Activated naive CD4-positive, alpha-beta T cell treated with anti-CD3 and anti-CD28 coated beads for 36 hours (primary cell): ENCODE data around the gene PRTN3. TPM values are rescaled to one million over a fixed set of nuclear protein-coding genes. Genes with fewer than 3 reads are reported as not detected.

Experiments
- CTCF ChIA-PET: fragments of 350-600 bp; sonication (Branson Sonifier 250); formaldehyde crosslinking; loops from one replicate; lab custom pipeline; 2021; ENCODE audit warnings: antibody characterized with exemption; lab: Charles Lee
- DNase-seq: peaks from one replicate; pipeline ENCODE4 v3.0.0-alpha.2; 2020
- H3K27ac Mint-ChIP-seq: one replicate; pipeline ENCODE4 v1.8.0; 2021; ENCODE audit warnings: mild to moderate bottlenecking, mixed read lengths
- H3K27me3 Mint-ChIP-seq: one replicate; pipeline ENCODE4 v1.8.0; 2021; ENCODE audit warnings: low read depth, mixed read lengths
- H3K36me3 Mint-ChIP-seq: one replicate; pipeline ENCODE4 v1.8.0; 2021; ENCODE audit warnings: low read depth, mixed read lengths
- H3K4me1 Mint-ChIP-seq: one replicate; pipeline ENCODE4 v1.8.0; 2021; ENCODE audit warnings: low read depth, mixed read lengths
- H3K4me3 Mint-ChIP-seq: one replicate; pipeline ENCODE4 v1.8.0; 2021; ENCODE audit warnings: mild to moderate bottlenecking, moderate library complexity, mixed read lengths
- H3K9me3 Mint-ChIP-seq: one replicate; pipeline ENCODE4 v1.8.0; 2021; ENCODE audit warnings: mixed read lengths
- intact Hi-C: fragments of 100-400 bp; cut with micrococcal nuclease; formaldehyde crosslinking; loops from one replicate; pipeline ENCODE4 v1.15.1; 2023
- total RNA-seq, 2 experiments: library from RNA; stranded (reverse); gene quantifications; one replicate each; pipeline ENCODE4 v1.2.3, GENCODE V29; 2021

PRTN3 gene
- total RNA-seq, 2 experiments from 2014 or later, result not detected

DNA sequence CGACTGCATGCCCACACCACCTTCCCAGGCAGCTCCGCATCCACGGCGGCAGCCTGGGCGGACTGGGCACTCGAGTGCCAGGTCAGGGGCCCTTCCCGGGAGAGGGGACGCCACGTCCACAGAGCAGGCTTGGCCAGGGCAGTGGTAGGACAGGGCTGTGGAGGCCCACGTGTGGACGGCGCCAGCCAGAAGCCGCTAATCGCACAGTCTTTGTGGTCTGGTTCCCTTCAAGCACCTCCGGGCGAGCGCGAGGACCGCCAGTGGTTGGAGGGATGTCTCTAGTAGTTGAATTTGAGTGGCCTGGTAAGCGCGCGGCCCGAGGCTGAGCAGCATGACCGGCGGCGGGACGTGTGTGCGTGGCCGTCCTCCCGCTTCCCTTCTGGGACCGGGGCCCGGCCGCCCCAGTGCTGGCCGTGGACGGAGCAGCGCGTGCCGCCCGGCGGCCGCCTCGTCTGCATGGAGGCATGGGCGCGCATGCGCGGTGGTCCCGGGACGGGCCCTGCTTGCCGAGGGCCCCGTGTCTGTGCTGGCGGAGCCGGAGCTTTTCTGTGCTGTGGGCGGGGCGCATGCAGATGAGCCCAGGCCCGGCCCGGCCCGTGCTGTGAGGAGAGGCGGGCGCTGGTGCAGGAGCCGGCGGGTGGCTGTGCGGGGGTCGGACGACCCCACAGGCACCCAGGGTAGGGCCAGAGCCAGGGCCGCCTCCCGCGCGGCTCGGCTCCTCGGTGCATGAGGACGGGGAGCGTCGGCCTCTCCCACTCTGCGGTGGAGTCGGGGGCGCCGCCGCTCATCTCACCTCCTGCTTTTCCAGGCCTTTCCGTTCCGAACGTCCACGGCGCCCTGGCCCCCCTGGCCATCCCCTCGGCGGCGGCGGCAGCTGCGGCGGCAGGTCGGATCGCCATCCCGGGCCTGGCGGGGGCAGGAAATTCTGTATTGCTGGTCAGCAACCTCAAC lies 34.9 kb upstream of the PRTN3 start:
- Mint-ChIP-seq H3K9me3 (no peaks in the 10 kb centered on the region), H3K27me3 (no peaks in the 10 kb centered on the region), H3K36me3 (peaks cover 53% of the 10 kb centered on the region), H3K4me1 (peaks cover 18% of the 10 kb centered on the region), H3K27ac (no peak overlapping the region), H3K4me3 (no peak overlapping the region)
- intact Hi-C loops, result no loop called here
- CTCF ChIA-PET, result interaction anchor here (0.8 kb wide), 1 partner anchor 9 kb away, joined by 3 read pairs; no protein-coding TSS in a partner anchor
- DNase-seq, result no peak

DNA sequence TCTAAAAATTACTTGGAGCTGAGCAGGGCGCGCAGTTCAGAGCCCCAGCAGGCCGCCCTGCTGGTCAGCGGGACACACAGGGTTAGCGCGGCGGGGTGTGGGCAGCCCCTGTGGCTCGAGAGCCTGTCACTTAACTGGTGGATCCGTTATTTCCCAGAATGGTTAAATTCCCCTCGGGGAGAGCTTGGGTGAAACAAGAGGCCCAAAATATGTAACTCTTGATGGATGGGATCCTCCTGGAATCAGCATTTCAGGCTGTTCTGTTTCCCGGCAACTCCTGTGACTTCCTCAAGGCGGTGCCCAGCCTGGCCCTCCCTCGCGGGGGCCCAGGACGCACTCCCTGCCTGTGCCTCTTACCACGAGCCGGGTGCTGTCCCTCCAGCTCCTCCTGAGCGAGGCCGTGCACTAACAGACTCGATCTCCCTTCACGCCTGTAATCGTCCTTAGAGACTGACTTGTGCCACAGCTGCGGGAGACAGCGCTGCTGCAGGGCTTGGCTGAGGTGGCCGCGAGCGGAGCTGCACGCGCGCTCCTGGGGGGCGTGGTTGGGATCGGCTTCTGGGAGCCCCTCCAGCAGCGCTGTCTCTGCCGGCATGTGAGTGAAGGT lies 33.9 kb upstream of the PRTN3 start:
- Mint-ChIP-seq H3K27me3 (no peaks in the 10 kb centered on the region), H3K9me3 (no peaks in the 10 kb centered on the region), H3K27ac (no peak overlapping the region), H3K4me3 (no peak overlapping the region), H3K4me1 (peaks cover 8% of the 10 kb centered on the region), H3K36me3 (peaks cover 56% of the 10 kb centered on the region)
- CTCF ChIA-PET, result interaction anchor here (0.8 kb wide), 1 partner anchor 10 kb away, joined by 3 read pairs; no protein-coding TSS in a partner anchor
- DNase-seq, result no peak
- intact Hi-C loops, result no loop called here

DNA sequence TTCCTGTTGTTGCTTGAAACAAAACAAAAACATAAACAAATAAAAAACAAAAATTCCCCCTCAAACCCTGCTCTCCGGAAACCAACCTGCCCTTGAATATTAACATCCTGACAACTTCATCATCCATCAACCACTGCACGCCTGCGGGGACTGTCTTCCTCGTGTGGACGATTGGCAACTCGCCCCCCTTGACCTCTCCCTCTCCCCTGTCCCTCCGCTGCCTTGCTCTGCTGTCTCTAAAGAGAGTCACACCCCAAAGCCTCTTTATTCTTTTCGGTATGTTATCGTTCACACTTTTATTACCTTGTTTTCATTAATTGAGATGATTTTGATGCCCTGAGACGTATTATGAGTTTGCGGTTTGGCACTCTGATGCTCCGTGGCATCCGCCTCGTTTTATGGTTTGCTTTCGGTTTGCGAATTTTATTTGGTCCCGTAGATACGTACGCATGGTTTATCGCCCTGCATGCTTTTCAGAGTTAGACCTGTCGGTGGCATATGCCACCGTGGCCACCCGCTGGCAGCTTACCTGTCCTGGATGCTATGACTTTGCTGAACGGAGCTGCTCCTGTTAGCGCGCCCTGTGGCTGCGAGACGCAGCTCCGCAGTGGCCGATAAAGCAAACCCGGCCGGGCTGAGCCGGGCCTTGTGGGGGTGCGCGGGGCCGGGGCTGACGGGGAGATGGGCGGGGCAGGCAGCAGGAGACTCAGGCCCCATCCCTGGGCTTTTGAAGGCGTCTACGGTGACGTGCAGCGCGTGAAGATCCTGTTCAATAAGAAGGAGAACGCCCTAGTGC lies 33.0 kb upstream of the PRTN3 start:
- DNase-seq, result no peak
- Mint-ChIP-seq H3K9me3 (no peaks in the 10 kb centered on the region), H3K4me1 (peaks cover 2% of the 10 kb centered on the region), H3K4me3 (no peak overlapping the region), H3K36me3 (peaks cover 51% of the 10 kb centered on the region), H3K27me3 (no peaks in the 10 kb centered on the region), H3K27ac (peak overlapping the region; percentile 6)
- intact Hi-C loops, result no loop called here
- CTCF ChIA-PET, result no interaction called here

DNA sequence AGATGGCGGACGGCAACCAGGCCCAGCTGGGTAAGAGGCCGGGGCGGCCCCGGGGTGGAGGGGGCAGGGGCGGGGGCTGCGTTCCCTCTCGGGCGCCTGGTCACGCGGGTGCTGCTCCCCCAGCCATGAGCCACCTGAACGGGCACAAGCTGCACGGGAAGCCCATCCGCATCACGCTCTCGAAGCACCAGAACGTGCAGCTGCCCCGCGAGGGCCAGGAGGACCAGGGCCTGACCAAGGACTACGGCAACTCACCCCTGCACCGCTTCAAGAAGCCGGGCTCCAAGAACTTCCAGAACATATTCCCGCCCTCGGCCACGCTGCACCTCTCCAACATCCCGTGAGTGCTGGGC lies 32.4 kb upstream of the PRTN3 start:
- H3K27me3 Mint-ChIP-seq, result no peaks in the 10 kb centered on the region
- intact Hi-C loops, result no loop called here
- no peaks in the 10 kb centered on the region for H3K4me1 Mint-ChIP-seq
- DNase-seq, result no peak
- H3K27ac Mint-ChIP-seq, result no peak overlapping the region
- CTCF ChIA-PET, result no interaction called here
- no peak overlapping the region for H3K4me3 Mint-ChIP-seq
- H3K9me3 Mint-ChIP-seq, result no peaks in the 10 kb centered on the region
- H3K36me3 Mint-ChIP-seq, result peaks cover 51% of the 10 kb centered on the region

DNA sequence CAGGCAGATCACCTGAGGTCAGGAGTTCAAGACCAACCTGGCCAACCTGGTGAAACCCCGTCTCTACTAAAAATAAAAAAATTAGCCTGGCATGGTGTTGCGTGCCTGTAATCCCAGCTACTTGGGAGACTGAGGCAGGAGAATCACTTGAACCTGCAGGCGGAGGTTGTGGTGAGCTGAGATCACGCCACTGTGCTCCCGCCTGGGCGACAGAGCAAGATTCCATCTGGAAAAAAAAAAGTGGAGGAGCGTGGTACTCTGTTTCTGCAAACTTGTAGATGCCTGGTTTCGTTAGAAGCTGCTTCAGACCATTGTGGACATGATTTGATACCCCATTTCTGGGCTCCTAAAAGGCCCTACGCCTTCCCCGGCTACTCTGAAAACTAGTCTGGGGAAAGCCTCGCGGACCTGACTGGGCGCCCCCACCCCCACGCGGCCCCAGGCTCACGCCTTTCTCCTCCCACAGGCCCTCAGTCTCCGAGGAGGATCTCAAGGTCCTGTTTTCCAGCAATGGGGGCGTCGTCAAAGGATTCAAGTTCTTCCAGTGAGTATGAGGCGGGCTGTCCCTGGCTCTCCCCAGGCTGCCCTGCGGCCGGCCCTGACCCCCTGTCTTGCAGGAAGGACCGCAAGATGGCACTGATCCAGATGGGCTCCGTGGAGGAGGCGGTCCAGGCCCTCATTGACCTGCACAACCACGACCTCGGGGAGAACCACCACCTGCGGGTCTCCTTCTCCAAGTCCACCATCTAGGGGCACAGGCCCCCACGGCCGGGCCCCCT lies 30.5 kb upstream of the PRTN3 start:
- CTCF ChIA-PET, result no interaction called here
- H3K4me1 Mint-ChIP-seq, result no peaks in the 10 kb centered on the region
- no peaks in the 10 kb centered on the region for H3K27me3 Mint-ChIP-seq
- H3K9me3 Mint-ChIP-seq, result no peaks in the 10 kb centered on the region
- peaks cover 50% of the 10 kb centered on the region for H3K36me3 Mint-ChIP-seq
- DNase-seq, result no peak
- intact Hi-C loops, result no loop called here
- no peak overlapping the region for H3K4me3 Mint-ChIP-seq
- H3K27ac Mint-ChIP-seq, result peak overlapping the region; percentile 53

DNA sequence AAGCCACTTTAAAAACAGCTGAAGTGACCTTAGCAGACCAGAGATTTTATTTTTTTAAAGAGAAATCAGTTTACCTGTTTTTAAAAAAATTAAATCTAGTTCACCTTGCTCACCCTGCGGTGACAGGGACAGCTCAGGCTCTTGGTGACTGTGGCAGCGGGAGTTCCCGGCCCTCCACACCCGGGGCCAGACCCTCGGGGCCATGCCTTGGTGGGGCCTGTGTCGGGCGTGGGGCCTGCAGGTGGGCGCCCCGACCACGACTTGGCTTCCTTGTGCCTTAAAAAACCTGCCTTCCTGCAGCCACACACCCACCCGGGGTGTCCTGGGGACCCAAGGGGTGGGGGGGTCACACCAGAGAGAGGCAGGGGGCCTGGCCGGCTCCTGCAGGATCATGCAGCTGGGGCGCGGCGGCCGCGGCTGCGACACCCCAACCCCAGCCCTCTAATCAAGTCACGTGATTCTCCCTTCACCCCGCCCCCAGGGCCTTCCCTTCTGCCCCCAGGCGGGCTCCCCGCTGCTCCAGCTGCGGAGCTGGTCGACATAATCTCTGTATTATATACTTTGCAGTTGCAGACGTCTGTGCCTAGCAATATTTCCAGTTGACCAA lies 29.8 kb upstream of the PRTN3 start:
- peak overlapping the region; percentile 53 for H3K27ac Mint-ChIP-seq
- H3K4me1 Mint-ChIP-seq, result no peaks in the 10 kb centered on the region
- H3K36me3 Mint-ChIP-seq, result peaks cover 53% of the 10 kb centered on the region
- intact Hi-C loops, result no loop called here
- CTCF ChIA-PET, result no interaction called here
- no peaks in the 10 kb centered on the region for H3K9me3 Mint-ChIP-seq
- no peak overlapping the region for H3K4me3 Mint-ChIP-seq
- no peak for DNase-seq
- no peaks in the 10 kb centered on the region for H3K27me3 Mint-ChIP-seq

DNA sequence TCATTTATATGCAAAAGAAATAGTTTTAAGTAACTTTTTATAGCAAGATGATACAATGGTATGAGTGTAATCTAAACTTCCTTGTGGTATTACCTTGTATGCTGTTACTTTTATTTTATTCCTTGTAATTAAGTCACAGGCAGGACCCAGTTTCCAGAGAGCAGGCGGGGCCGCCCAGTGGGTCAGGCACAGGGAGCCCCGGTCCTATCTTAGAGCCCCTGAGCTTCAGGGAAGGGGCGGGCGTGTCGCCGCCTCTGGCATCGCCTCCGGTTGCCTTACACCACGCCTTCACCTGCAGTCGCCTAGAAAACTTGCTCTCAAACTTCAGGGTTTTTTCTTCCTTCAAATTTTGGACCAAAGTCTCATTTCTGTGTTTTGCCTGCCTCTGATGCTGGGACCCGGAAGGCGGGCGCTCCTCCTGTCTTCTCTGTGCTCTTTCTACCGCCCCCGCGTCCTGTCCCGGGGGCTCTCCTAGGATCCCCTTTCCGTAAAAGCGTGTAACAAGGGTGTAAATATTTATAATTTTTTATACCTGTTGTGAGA lies 29.2 kb upstream of the PRTN3 start:
- no peaks in the 10 kb centered on the region for H3K27me3 Mint-ChIP-seq
- H3K9me3 Mint-ChIP-seq, result peaks cover 2% of the 10 kb centered on the region
- no peak overlapping the region for H3K27ac Mint-ChIP-seq
- CTCF ChIA-PET, result no interaction called here
- intact Hi-C loops, result no loop called here
- no peak for DNase-seq
- H3K4me3 Mint-ChIP-seq, result no peak overlapping the region
- no peaks in the 10 kb centered on the region for H3K4me1 Mint-ChIP-seq
- peaks cover 56% of the 10 kb centered on the region for H3K36me3 Mint-ChIP-seq

DNA sequence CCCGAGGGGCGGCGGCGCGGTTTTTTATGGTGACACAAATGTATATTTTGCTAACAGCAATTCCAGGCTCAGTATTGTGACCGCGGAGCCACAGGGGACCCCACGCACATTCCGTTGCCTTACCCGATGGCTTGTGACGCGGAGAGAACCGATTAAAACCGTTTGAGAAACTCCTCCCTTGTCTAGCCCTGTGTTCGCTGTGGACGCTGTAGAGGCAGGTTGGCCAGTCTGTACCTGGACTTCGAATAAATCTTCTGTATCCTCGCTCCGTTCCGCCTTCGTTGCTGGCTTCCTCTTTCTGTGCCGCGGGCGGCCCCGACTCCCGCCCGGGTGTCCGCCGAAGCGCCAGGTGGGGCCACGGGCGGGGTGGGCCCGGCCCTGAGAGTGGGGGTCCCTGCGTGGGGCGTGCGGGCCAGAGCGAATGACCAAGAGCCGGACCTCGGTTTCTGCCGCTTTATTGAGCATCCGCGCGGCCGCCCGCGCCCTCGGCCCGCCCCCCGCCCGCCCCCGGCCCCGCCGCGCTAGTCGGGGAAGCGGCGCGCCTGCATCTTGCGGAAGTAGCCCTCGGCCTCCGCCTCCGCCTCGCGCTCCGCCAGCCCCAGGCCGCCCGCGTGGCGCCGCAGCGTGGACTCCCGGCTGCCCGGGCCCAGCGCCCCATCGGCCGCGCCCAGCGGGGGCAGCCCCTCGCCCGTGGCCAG lies 28.6 kb upstream of the PRTN3 start:
- H3K4me3 Mint-ChIP-seq, result no peak overlapping the region
- CTCF ChIA-PET, result no interaction called here
- H3K27ac Mint-ChIP-seq, result no peak overlapping the region
- peaks cover 52% of the 10 kb centered on the region for H3K36me3 Mint-ChIP-seq
- no peak for DNase-seq
- intact Hi-C loops, result no loop called here
- H3K27me3 Mint-ChIP-seq, result no peaks in the 10 kb centered on the region
- H3K4me1 Mint-ChIP-seq, result no peaks in the 10 kb centered on the region
- H3K9me3 Mint-ChIP-seq, result peaks cover 2% of the 10 kb centered on the region

DNA sequence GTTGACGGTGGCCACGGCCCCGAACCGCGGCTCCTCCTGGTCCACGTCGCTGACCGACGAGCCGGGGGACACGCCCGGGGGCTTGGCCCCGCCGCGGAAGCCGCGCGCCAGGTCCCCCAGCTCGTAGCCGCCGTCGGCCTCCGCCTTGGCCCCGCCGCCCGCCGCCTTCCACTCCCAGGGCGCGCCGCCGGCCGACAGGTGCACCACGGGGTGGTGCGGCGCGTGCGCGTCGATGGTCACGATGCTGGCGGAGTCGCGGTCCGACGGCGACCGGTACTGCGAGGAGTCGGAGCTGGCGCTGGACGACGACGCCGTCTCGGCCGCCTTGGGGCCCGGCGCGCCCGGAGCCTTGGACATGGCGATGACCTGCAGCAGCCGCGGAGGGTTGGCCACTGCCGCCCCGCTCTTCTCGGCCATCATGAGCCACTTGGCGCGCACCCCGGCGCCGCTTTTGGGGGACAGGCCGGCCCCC lies 28.0 kb upstream of the PRTN3 start:
- Mint-ChIP-seq H3K4me3 (no peak overlapping the region), H3K27ac (no peak overlapping the region), H3K27me3 (no peaks in the 10 kb centered on the region), H3K36me3 (peaks cover 46% of the 10 kb centered on the region), H3K4me1 (no peaks in the 10 kb centered on the region), H3K9me3 (peaks cover 2% of the 10 kb centered on the region)
- CTCF ChIA-PET, result no interaction called here
- intact Hi-C loops, result no loop called here
- no peak for DNase-seq

DNA sequence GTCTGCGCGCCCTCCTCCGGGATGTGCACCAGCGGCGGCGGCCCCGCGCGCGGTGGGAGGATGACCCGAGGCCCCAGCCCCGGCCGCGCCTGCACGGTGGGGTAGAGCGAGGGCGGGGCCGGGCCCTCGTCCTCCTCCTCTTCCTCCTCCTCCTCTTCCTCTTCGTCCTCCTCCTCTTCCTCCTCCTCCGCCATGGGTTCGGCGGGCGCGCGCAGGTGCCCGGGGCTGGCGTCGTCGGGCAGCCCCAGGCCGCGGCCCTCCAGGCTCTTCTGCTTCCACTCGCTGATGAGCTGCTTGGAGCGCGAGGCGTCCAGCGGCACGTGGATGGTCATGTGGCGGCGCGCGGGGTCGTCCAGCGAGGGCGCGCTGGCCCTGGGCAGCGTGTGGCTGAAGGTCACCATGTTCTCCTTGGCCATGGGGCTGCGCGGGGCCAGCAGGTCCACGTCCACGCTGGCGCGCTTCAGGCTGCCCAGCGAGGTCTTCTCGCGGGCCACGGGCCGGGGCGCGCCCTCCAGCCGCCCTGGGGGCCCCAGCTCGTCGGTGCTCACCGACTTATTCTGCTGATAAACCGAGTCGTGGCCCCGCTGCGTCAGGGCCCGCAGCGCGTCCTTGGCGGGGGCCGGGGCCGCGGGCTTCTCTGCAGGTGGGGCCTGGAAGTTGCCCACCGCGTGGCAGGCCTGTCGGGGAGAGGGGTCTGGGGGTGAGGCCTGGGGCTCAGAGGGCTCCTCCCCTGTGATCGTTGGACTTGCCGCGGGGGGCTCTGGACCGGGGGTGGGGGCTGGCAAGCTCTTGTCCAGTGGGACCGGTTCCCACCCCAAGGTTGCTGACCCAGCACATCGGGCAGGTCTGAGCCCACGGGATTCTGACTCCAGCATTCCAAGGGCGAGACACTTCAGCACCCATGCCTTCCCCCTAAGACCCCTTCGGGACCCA lies 27.3 kb upstream of the PRTN3 start:
- Mint-ChIP-seq H3K4me3 (no peak overlapping the region), H3K36me3 (peaks cover 43% of the 10 kb centered on the region), H3K27me3 (no peaks in the 10 kb centered on the region), H3K4me1 (no peaks in the 10 kb centered on the region), H3K27ac (no peak overlapping the region), H3K9me3 (peaks cover 2% of the 10 kb centered on the region)
- CTCF ChIA-PET, result no interaction called here
- no peak for DNase-seq
- intact Hi-C loops, result no loop called here
